SK-MEL-5 (cell line): ENCODE data around the gene CDH10. TPM values are rescaled to one million over a fixed set of nuclear protein-coding genes. Genes with fewer than 3 reads are reported as not detected.

ENCODE experiments used
- DNase-seq: peaks from one replicate; pipeline ENCODE4 v3.0.0-alpha.2; 2016; ENCODE audit warnings: low read depth, low spot score
- in situ Hi-C: cut with HindIII; loops from 2 replicates; pipeline ENCODE4 v1.10.0; 2016; ENCODE audit warnings: low sequenced_read_pairs, high pct_unique_total_duplicates, low pct_unique_long_range_greater_than_20kb
- polyA plus RNA-seq, 2 experiments: library from polyadenylated mRNA; depleted of rRNA; stranded (reverse); fragments of >200 nt; gene quantifications; 2 replicates each; pipeline ENCODE4 v1.2.3, GENCODE V29; 2015
- total RNA-seq: library from RNA; depleted of rRNA; stranded (reverse); fragments of >200 nt; shearing (Covaris generic); gene quantifications from 2 replicates; pipeline ENCODE4 v1.2.3, GENCODE V29; 2014; rRNA removed

The CDH10 gene
- 0.34 and 0.45 TPM in 2 replicates for total RNA-seq
- 0.71 and 0.90 TPM in 2 replicates for polyA plus RNA-seq (2015; cell fraction: cytosol; rRNA removed)
- polyA plus RNA-seq (2015; cell fraction: nucleus; rRNA removed): 1.3 and 1.5 TPM in 2 replicates

DNA sequence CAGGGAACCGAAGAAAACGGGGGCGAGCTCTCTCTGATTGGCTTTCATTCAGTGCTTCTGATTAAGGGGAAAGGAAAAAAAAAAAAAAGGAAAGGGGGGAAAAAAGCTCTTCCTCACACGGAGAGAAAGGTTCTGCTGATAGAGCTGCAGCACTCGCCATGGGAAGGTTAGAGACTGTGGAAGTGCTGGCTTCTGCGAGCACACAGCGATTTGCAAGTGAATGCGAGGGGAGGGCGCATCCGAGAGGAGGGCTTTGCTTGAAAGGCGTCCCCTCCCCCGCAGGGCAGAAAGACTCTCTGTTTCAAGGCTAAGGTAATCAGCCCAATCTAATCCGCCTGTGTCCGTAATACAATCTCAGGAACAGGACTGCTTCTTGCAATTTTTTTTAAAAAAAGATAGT is at the start of gene CDH10:
Gene CDH10, minus strand, starts transcription at position 218 of the 400 bp plus-strand sequence. CDS start 51,488 bp downstream, outside the sequence.
- DNase-seq: peak; percentile 76
- in situ Hi-C loops: no loop called here

DNA sequence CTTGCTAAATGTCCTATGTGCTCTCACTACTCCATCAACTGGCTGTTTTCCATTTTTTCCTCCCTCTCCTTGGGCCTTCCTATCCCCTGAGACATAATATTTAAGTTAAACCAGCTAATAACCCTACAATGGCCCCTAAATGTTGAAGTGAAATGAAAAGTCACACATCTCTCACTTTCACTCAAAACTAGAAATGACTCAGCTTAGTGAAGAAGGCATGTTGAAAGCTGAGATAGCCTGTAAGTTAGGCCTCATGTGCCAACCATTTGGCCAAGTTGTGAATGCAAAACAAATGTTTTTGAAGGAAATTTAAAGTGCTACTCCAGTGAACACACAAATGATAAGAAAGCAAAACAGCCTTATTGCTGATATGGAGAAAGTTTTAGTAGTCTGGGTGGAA is 48.8 kb upstream of the CDH10 start:
- in situ Hi-C loops: no loop called here
- no peak for DNase-seq

DNA sequence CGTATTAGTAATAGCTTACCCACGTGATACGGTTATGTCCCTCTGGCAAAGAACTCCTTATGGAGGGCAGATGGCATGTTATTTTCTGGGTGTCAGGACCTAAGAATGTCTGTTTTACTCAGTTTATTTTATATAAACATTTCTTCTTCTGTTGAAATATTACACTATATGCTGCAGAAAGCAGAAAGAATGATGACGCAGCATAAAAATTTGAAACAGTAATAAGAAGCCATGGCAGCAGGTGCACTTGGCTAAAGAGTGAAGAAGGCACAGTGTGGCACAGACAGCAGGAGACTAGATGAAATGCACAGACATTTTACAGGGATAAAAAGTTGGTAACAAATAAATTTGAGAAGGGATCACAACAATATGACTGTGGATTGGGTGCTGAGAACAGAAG is 46.3 kb upstream of the CDH10 start:
- in situ Hi-C loops: no loop called here
- DNase-seq: no peak

DNA sequence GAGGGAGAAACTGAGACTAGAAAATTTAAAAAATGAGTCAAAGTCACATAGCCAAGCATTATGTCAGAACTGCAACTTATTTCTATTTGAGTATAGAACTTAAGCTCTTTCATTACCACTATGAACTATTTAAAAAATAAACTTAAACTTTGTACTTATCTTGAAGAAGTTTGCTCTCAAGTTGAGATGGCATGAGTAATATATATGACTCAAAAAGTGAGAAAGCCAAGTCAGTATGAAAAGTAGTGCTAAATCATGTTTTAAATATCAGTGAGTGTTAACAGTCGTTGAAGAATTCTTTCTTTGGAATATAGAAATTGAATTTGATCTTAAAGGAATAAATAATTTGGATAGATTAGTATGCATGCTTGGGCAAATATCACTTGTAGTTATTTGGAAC is 36.3 kb upstream of the CDH10 start:
- no peak for DNase-seq
- in situ Hi-C loops: no loop called here

DNA sequence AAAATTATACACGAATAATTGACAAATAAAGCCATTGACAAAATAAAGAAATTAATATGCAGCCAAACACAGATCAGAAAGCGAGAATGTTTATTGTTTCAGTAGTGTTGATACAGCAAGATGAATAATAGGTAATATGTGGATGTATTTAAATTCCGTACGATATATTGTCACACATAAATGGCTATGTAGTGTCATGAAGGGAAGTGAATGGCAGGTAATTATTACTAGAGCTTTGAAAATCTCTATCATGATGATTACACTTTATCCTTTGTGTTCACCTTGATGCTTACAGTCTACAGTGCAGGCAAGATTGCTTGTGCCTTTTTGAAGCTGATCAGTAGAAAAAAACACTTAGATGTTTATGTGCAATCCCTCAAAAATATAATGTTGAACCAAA is 23.3 kb upstream of the CDH10 start:
- DNase-seq: no peak
- in situ Hi-C loops: no loop called here

DNA sequence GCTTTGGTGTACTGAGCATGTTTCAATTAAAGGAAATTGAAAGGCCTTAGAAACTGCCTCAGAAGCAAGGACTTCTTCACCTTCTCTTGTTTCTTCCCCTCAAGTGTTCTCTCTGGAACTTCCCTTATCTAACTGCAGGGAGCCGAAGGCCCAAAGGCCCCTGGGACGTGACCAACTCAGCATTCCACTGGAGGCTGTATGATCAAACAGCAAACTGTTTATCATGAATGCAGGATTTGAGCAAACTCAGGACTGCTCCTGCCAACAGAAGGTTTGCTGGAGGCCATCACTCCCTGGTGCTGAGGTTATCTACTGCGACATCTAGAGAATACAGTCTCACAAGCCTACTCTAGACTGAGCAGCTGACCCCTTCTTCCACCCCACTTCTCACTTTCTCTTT is 4.8 kb upstream of the CDH10 start:
- in situ Hi-C loops: no loop called here
- DNase-seq: peak; percentile 32

DNA sequence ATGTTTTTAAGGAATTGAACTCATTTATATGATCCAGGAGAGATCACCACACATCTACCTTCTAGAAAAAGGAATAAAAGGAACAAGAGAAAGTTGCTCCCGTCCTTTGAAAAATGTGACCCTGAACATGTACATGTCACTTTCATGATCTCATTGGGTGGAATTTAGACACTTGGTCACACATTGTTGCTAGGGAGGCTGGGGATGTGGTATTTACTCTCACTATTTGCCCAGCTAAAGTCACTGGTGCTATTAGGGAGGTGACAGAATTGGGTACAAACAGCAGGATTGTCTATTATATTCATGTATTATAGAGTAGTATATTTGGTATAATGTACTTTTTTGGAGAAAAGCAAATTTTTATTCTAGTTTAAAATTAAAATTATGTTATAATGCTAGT is 2.1 kb upstream of the CDH10 start:
- DNase-seq: no peak
- in situ Hi-C loops: no loop called here

DNA sequence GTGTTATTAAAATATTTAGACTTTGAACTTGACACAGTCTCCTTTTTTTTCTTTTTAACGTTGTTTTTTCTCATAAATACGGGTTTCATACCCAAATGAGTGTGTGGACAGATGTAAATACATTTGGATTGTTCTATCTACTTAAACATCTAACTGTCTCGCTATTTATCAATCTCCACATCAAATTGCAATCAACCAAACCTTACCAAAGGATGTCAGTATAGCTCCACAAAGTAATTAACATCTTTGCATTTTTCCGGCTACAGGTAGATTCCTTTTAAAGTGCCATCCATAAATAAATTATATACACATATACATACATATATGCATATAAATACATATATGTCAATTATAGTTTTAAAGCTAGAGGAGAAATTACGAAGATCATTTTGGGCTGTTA is 705 bp upstream of the CDH10 start:
- no peak for DNase-seq
- in situ Hi-C loops: no loop called here

DNA sequence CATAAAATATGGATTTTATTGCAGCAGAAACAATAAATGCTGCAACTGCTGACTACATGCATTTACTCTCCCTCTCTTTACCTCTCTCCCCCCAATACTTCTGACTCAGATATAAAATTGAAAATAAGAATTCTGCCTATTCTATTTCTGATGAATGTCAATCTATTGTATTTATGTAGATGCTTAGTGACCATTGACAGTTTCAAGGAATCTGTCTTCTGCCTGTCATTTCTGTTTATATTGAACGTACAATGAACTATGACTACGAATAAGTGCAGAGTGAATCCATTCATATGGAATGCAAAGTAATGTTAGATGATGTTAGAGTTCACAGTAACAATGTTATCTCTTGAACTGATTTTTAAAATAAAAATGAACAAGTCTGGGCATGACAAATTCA is 898 bp downstream of the CDH10 start:
- in situ Hi-C loops: no loop called here

DNA sequence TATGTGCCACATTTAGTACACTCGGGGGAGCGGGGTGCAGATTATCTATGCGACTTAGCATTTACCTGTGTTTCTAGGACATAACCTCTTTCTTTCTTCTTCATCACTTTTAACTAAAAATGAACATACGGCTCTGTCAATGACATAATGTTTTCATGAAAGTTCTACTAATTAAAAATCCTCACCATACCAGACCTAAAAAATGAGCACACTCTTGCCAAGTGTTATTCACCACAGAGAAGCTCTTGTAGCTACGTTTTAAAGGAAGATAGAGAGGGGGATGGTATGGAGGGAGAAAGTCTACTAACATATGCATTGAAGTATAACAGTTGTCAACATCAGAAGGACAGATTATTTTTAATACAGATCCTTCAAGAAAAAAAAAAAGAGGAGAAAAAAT is 1.6 kb downstream of the CDH10 start:
- no peak for DNase-seq
- in situ Hi-C loops: no loop called here

More for the DNA sequence above, 898 bp downstream of the CDH10 start:
- no peak for DNase-seq

DNA sequence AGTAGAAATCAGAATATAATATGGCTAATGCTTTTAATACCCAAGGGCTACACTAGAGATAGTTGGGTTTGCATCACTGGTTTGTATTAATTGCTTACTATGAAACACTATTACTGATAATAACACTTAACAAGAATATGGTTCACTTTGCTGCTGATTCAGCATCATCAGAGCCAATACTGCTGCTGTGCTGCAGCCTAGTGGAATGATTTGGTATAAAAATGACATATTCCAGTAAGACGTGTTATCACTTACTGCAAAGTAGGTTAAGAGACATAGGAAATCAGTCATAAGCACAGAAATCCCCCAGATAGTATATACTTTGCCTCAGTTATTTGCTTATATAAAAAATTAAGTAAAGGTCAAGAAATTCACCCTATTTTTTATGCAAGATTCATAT is 2.8 kb downstream of the CDH10 start:
- in situ Hi-C loops: no loop called here

DNA sequence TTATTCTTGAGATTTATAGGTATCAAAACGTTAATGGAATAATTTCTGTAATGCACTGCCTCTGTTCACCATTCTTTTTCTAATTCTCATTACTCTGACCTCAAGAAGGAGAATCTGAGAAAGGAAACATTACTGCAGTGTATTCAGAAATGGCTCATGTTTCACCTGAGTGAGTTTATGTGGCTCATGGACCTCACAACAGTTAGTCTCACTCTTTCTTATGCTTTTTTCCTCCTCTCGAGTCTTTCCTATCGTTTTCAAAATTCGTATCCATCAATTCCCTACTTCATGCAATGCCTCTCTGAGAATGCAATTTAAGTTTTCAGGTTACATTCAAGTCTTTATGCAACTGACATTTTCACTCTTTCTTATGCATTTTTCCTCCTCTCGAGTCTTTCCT is 9.6 kb downstream of the CDH10 start:
- DNase-seq: no peak
- in situ Hi-C loops: no loop called here

More for the DNA sequence above, 2.8 kb downstream of the CDH10 start:
- peak; percentile 81 for DNase-seq

DNA sequence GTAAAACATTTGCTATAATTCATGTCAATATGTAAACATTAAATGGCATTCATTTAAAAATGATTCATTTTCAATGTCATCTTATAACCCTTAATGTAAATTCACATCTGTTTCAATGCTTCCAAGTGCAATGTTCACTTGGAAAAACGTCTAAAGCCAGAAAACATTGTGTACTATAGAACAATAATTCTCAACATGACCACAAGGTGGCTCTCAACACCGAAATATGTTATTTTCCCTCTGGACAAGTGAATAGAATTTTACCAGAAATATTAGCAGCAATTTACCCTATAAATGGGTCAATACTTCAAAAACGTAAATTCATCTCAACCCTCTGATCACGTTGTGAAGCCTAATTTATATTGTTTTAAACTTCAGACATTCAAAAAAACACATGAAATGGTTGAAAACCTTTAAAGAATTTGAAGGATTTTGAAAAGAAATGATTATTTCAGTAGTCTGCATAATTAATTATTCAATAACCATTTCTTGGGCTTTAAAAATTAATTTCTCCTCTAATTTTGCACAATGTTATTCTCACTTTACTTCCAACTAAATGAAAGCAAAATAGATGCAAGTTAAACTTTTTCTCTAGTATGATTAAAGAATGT is 11.0 kb downstream of the CDH10 start:
- in situ Hi-C loops: no loop called here
- peak; percentile 83 for DNase-seq

DNA sequence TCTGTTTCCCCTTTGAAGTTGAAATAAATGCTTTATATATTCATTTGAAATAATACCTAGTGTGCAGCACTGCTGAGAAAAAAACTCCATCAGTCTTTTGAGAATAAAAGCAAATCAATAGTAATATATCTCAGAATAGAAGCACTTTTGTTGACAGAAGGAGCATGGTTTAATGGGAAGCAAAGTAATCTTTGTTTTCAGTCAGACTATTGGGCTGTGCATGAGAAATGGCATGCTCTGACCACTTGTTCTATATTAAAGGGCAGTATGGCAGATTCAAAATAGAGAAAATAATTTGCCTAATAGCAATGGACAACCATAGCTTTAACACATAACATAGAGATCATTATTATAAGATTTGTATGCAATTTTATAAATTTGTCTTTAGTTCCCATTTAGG is 12.4 kb downstream of the CDH10 start:
- no peak for DNase-seq
- in situ Hi-C loops: no loop called here

DNA sequence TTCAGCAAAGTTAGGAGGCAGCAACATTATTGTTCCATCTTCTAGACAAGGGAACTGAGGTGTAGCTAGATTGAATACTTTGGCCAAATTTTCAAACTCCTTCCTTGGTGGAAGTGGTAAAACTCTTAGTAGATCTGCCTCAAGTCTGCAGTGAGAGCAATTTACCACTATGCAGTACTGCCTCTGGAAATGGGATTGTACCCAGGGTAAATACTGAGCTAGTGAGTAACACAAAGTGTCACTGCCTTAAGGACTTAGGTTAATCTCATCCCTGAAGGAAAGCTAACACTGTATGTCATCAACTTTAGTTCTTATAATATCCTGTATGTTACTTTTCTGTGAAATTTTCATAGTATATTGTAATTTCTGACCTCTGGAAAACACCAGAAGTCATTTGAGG is 13.9 kb downstream of the CDH10 start:
- DNase-seq: no peak
- in situ Hi-C loops: no loop called here

DNA sequence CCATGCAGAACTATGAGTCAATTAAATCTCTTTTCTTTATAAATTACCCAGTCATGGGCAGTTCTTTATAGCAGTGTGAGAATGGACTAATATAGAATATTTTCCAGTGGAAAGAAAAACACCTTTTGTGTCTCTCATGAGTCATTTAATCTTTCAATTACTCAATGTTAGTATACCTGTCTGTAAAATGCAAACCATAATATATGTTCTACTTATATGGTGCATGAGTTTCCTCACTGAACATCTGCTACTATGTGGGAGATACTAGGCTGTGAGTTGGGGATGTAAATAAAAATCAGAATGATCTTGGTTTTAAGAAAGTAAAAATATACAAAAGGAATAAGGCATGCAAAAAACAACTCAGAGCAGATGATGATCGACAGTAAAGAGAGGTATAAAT is 15.0 kb downstream of the CDH10 start:
- in situ Hi-C loops: no loop called here
- no peak for DNase-seq

DNA sequence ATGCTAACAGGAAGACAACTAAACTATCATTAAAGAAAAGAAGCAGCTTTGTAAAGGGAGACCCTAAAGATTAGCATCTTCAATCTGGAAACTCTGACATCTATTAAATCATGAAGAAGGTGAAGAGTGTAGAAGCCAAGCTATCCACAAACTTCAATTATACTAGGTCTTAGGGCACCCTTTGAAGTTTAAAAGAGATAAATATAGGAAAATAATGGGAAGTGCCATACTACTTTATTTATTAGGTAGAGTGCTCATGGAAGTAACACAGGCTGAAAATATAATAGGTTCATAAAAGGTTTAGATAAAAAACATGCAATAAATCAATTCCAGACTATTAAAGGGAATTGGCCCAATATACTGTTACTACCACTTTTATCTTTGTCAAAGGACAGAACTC is 19.9 kb downstream of the CDH10 start:
- DNase-seq: no peak
- in situ Hi-C loops: no loop called here

DNA sequence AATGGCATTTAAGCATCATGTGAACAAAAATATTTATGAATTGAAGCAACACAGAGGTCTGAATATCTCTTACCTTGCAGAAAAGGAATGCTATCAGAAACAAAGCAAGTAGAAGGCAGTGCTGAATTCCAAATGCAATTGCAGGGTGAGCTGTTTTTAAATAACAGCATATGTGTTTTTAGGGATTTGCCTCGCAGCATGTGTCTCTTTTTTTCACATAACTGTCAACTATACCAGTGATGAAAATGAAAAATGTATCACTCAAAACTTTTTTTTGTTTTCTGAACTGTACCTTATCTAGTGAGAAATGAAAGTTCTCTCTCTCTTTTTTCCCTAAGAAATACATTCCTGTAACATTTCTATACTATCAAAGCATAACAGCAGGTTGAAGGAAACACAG is 21.2 kb downstream of the CDH10 start:
- no peak for DNase-seq
- in situ Hi-C loops: no loop called here

DNA sequence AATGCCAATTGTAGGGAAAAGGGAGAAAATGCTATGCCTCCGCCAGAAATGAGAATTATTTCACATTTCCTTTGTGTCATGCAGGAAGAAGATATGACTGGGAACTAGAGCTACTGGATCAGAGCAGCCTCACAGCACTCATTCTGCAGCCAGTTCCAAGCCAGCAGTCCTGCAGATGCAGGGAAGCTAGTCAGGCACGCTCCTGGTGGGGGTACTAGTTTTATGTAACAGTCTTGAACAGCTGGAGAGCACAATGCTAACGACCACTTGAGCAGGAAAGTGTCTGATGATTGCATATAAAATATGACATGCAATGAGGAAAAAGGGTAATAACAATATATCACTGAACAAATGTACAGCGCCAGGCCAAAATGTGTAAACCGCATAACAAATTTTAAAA is 21.7 kb downstream of the CDH10 start:
- no peak for DNase-seq
- in situ Hi-C loops: no loop called here

DNA sequence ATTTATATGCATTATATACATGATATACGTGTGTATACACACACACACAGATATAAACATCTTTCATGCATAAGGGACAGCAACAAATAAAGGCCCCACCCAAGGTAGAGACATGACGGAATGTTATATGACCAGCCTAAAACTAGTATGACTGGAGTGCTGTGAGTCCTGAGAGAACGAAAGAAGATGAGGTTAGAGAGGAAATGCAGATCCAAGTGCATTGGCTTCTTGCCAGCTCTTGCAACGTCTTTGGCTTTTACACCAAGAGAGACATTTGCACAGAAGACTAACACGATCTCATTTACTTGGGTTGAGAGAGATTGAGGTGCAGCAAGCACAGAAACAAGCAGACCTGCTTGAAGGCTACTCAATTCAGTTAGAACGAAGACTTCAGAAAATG is 23.0 kb downstream of the CDH10 start:
- peak; percentile 47 for DNase-seq

More for the DNA sequence above, 23.0 kb downstream of the CDH10 start:
- in situ Hi-C loops: no loop called here
